Activated CD4-positive, alpha-beta T cell treated with anti-CD3 and anti-CD28 coated beads, Interleukin-2, amount 50 U/mL, for 24 hours (primary cell): ENCODE measurements around the gene SLCO2B1.
A peak's percentile ranks its signal among the peaks of the same experiment; 100 is the strongest.
"Not testable (repeated sequence)": the region's sequence is repeated elsewhere in the genome, so short reads cannot be mapped to it uniquely, and the experiment has no call there.

Source experiments
- DNase-seq, 2 donors: peaks; one replicate each; pipeline ENCODE4 v3.0.0-alpha.2; 2020; ENCODE audit warnings: low read depth in 1 of 2, low spot score in 1 of 2

SLCO2B1 gene, protein sequence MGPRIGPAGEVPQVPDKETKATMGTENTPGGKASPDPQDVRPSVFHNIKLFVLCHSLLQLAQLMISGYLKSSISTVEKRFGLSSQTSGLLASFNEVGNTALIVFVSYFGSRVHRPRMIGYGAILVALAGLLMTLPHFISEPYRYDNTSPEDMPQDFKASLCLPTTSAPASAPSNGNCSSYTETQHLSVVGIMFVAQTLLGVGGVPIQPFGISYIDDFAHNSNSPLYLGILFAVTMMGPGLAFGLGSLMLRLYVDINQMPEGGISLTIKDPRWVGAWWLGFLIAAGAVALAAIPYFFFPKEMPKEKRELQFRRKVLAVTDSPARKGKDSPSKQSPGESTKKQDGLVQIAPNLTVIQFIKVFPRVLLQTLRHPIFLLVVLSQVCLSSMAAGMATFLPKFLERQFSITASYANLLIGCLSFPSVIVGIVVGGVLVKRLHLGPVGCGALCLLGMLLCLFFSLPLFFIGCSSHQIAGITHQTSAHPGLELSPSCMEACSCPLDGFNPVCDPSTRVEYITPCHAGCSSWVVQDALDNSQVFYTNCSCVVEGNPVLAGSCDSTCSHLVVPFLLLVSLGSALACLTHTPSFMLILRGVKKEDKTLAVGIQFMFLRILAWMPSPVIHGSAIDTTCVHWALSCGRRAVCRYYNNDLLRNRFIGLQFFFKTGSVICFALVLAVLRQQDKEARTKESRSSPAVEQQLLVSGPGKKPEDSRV

DNA sequence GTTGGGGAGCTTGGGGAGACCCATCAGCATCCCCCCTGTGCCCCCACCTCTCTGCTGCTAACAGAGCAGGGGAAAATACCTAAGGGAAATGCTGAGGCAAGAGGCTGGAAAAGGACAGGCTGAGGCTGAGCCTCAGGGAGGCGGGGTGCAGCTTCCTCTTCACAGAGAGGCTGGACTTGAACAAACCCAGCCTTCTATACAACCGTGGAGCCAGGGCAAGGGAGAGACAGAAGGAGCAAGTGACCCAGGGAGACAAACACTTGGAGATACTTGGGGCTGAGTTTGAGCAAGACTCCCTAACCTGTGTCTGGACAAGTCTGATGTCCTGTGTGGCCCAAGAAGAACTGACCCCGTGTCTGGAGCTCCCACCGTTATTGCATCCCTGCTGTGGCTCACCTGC lies at the start of gene SLCO2B1:
SLCO2B1 (plus strand) TSS at position 229 of the 400 bp plus-strand sequence. CDS start 275 bp downstream, outside the sequence.
- no peak for DNase-seq

- DNase-seq, result no peak
Observed at GRCh38 chr11:75101424-75102128, 49.3 kb upstream of the SLCO2B1 start.

GRCh38 chr11:75103380-75104026 lies 47.4 kb upstream of the SLCO2B1 start:
- DNase-seq, result no peak

- no peak for DNase-seq
Observed at GRCh38 chr11:75105462-75105925, 45.4 kb upstream of the SLCO2B1 start.

- DNase-seq, result not testable (repeated sequence)
Observed at GRCh38 chr11:75105967-75106681, 44.8 kb upstream of the SLCO2B1 start.

DNA sequence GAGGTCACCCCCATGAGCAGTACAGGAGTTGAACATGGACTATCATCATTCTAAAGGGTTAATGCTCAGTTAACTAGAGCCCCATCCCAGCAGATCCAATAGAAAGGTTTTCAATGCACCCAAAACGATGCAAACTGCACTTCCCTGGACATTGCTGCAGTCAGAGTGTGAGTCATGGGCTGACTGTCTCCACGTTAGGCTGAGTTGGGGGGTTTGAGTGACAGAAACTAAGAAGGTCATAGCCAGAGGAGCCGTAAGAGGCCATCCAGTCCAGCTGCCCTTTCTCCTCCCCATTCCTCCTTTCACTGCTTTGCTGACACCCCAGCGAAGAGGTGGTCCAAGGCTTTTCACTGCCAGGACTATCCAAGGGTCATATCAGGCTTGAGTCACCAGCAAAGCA lies 43.7 kb upstream of the SLCO2B1 start:
- DNase-seq, result no peak

GRCh38 chr11:75112200-75112599 lies 38.7 kb upstream of the SLCO2B1 start:
- no peak for DNase-seq

DNA sequence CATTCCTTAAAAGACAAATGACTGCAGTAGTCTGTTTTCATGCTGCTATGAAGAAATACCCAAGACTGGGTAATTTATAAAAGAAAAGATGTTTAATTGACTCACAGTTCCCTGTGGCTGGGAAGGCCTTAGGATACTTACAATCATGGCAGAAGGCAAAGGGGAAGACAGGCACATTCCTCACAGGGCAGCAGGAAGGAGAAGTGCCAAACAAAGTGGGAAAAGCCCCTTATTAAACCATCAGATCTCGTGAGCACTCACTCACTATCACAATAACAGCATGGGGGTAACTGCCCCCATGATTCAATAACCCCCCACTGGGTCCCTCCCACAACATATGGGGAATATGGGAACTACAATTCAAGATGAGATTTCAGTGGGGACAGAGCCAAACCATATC lies 37.9 kb upstream of the SLCO2B1 start:
- DNase-seq, result no peak

- DNase-seq, result no peak
Observed at GRCh38 chr11:75114465-75114864, 36.4 kb upstream of the SLCO2B1 start.

GRCh38 chr11:75118577-75118976 lies 32.3 kb upstream of the SLCO2B1 start:
- DNase-seq, result no peak

- no peak for DNase-seq
Observed at GRCh38 chr11:75126564-75126963, 24.3 kb upstream of the SLCO2B1 start.

- no peak for DNase-seq
Observed at GRCh38 chr11:75132080-75132479, 18.8 kb upstream of the SLCO2B1 start.

- no peak for DNase-seq
Observed at GRCh38 chr11:75133976-75134375, 16.9 kb upstream of the SLCO2B1 start.

- DNase-seq, result no peak
Observed at GRCh38 chr11:75135021-75135650, 15.8 kb upstream of the SLCO2B1 start.

DNA sequence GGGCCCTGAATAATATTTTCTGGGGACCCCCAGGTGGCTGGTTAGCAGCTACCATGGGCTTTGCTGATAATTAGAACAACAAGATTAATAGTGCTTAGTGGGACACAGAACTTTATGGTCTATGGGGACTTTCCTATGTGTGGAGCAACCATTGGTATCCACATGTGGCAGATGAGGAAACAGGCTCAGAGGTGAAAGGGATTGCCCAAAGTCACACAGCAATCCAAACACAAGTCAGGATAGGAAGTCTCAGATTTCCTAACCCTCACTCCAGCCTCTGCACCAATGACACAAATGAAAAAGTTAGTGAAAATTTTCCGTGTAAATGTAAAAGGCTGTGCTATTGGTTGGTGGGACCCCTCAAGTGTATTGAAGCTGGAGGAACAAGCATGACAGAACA lies 15.3 kb upstream of the SLCO2B1 start:
- no peak for DNase-seq

GRCh38 chr11:75140269-75141138 lies 10.4 kb upstream of the SLCO2B1 start:
- DNase-seq, result peak; percentile 67 to 70

- DNase-seq, result no peak
Observed at GRCh38 chr11:75141166-75141565, 9.7 kb upstream of the SLCO2B1 start.

DNA sequence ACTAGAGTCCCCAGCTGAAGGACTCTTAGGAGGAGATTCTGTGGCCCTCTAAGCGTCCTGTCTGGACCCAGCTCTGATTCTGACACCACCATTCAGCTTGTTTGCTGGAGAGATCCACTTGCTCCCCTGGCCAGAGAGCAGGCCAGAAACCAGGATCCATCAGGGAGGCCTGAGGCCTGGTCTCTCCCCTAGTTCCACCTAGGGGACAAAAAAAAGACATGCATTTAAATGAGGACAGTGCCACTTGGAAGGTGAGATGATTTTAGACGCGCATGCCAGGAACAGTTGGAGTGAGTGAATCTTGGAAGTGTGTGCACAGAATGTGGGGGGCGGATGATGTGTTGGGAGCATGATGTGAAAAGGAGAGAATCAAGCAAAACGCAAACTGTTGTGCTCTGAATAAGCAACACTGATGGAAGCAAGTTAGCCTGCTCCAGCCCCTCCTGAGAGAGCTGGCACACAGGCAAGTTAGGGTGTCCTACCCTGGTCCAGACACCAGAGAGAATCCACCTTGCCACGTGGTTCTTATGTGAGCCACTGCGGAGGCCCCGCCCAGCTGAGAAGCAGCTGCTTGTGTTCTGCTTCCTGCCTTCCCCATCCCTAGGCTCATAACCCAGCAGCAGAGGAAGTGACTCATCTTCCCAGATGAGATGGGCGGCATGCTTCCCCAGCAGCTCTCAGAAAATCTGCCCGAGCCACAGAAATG lies 8.0 kb upstream of the SLCO2B1 start:
- DNase-seq, result peak; percentile 20 to 76

- DNase-seq, result no peak
Observed at GRCh38 chr11:75143420-75143731, 7.5 kb upstream of the SLCO2B1 start.
